ENCODE measurements around the gene KCNN3. TPM values are rescaled to one million over a fixed set of nuclear protein-coding genes. Genes with fewer than 3 reads are reported as not detected.

Gene KCNN3
- total RNA-seq, 1 donor from 2014 or later = 0.84 TPM

- TF ChIP-seq, protein P1, sequence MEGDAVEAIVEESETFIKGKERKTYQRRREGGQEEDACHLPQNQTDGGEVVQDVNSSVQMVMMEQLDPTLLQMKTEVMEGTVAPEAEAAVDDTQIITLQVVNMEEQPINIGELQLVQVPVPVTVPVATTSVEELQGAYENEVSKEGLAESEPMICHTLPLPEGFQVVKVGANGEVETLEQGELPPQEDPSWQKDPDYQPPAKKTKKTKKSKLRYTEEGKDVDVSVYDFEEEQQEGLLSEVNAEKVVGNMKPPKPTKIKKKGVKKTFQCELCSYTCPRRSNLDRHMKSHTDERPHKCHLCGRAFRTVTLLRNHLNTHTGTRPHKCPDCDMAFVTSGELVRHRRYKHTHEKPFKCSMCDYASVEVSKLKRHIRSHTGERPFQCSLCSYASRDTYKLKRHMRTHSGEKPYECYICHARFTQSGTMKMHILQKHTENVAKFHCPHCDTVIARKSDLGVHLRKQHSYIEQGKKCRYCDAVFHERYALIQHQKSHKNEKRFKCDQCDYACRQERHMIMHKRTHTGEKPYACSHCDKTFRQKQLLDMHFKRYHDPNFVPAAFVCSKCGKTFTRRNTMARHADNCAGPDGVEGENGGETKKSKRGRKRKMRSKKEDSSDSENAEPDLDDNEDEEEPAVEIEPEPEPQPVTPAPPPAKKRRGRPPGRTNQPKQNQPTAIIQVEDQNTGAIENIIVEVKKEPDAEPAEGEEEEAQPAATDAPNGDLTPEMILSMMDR (conservative IDR thresholded peaks at IDR 0.05) = no peak
- Mint-ChIP-seq H3K4me1 (peaks cover 56% of the 10 kb centered on the region), H3K9me3 (no peaks in the 10 kb centered on the region), H3K27ac (ENCODE audit: unreplicated experiment) (no peak overlapping the region), H3K36me3 (ENCODE audit: low read depth) (no peaks in the 10 kb centered on the region), H3K27me3 (ENCODE audit: low read depth) (peaks cover 39% of the 10 kb centered on the region), H3K4me3 (no peak overlapping the region)
- no peak for DNase-seq (ENCODE audit: low read depth, low spot score)
Observed at GRCh38 chr1:154866257-154867063, 3.6 kb downstream of the KCNN3 start.

GRCh38 chr1:154865442-154866256, 4.4 kb downstream of the KCNN3 start:
- TF ChIP-seq, protein P1 (conservative IDR thresholded peaks at IDR 0.05) = no peak
- H3K36me3 Mint-ChIP-seq (ENCODE audit: low read depth) = no peaks in the 10 kb centered on the region
- no peaks in the 10 kb centered on the region for H3K9me3 Mint-ChIP-seq
- H3K4me1 Mint-ChIP-seq = peaks cover 52% of the 10 kb centered on the region
- no peak overlapping the region for H3K27ac Mint-ChIP-seq (ENCODE audit: unreplicated experiment)
- H3K4me3 Mint-ChIP-seq = no peak overlapping the region
- no peak for DNase-seq (ENCODE audit: low read depth, low spot score)
- H3K27me3 Mint-ChIP-seq (ENCODE audit: low read depth) = peaks cover 39% of the 10 kb centered on the region

GRCh38 chr1:154864189-154864975, 5.7 kb downstream of the KCNN3 start:
- Mint-ChIP-seq H3K4me1 (peaks cover 41% of the 10 kb centered on the region), H3K9me3 (no peaks in the 10 kb centered on the region), H3K4me3 (no peak overlapping the region), H3K27ac (ENCODE audit: unreplicated experiment) (no peak overlapping the region), H3K36me3 (ENCODE audit: low read depth) (no peaks in the 10 kb centered on the region), H3K27me3 (ENCODE audit: low read depth) (peaks cover 36% of the 10 kb centered on the region)
- TF ChIP-seq, protein P1 (conservative IDR thresholded peaks at IDR 0.05) = no peak
- DNase-seq (ENCODE audit: low read depth, low spot score) = no peak

DNA sequence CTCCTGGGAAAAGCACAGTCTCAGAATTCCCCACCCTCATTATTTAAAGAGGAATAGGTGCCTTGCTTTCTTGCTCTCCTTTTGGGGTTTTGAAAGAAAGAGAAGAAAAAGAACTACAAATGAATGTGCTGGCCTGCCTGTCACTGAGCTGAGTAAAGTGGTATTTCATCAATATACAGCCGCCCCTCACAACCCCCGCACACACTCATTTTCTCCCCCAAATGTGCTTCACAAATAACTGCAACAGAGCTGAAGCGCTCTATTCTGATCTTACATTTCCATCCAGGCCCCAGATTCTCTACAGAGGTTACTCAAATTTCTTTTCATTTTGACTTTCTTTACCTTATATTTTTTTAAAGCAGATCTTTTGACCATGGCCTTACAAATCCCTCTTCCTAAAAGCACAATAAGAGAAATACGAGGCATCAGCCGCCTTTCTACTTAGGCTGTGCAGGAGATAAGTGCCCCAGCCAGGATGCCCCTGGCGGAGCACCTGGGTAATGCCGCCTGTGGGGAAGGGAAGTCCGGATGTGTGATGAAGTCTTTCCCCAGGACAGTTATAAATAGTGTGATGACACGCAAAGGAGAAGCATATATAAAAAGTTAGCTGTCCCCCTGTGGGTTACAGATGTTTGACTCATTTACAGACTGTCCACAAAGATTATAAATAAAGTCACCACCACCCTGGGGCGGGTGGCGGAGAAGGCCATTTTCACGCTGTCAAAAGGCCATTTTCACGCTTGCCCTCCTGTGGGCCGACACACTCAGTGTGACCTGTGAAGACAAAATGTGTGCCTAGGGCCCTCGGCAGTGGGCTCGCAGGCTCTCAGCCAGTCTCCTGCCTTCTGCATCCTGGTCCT, 6.5 kb downstream of the KCNN3 start:
- TF ChIP-seq, protein P1 (conservative IDR thresholded peaks at IDR 0.05) = peak; percentile 76
- peak; percentile 52 for DNase-seq (ENCODE audit: low read depth, low spot score)
- H3K27ac Mint-ChIP-seq (ENCODE audit: unreplicated experiment) = no peak overlapping the region
- peaks cover 29% of the 10 kb centered on the region for H3K27me3 Mint-ChIP-seq (ENCODE audit: low read depth)
- H3K9me3 Mint-ChIP-seq = no peaks in the 10 kb centered on the region
- peaks cover 33% of the 10 kb centered on the region for H3K4me1 Mint-ChIP-seq
- H3K36me3 Mint-ChIP-seq (ENCODE audit: low read depth) = no peaks in the 10 kb centered on the region
- H3K4me3 Mint-ChIP-seq = peak overlapping the region; percentile 7

Measured in neural crest cell (in vitro differentiated cells).